ENCODE results near the gene ZNRD2.

ZNRD2 gene

GRCh38 chr11:65588199-65589054, 18.1 kb downstream of the ZNRD2 start:
- peak overlapping the region; percentile 14; the same call in 1 of the 2 replicates for H3K4me3 ChIP-seq (ENCODE audit: low read length)
- TF ChIP-seq ZNF274 (IDR thresholded peaks at IDR 0.05; ENCODE audit: low read depth, low read length) = no peak

- no peak overlapping the region for H3K4me3 ChIP-seq (ENCODE audit: low read length)
- no peak for TF ChIP-seq ZNF274 (IDR thresholded peaks at IDR 0.05; ENCODE audit: low read depth, low read length)
Observed at GRCh38 chr11:65589444-65590239, 19.4 kb downstream of the ZNRD2 start.

GRCh38 chr11:65590240-65590738, 20.0 kb downstream of the ZNRD2 start:
- TF ChIP-seq ZNF274 (IDR thresholded peaks at IDR 0.05; ENCODE audit: low read depth, low read length) = no peak
- no peak overlapping the region for H3K4me3 ChIP-seq (ENCODE audit: low read length)

GRCh38 chr11:65591939-65592857, 21.9 kb downstream of the ZNRD2 start:
- no peak overlapping the region for H3K4me3 ChIP-seq (ENCODE audit: low read length)
- TF ChIP-seq ZNF274 (IDR thresholded peaks at IDR 0.05; ENCODE audit: low read depth, low read length) = no peak

GRCh38 chr11:65592858-65593517, 22.7 kb downstream of the ZNRD2 start:
- H3K4me3 ChIP-seq (ENCODE audit: low read length) = no peak overlapping the region

GRCh38 chr11:65593518-65594414, 23.5 kb downstream of the ZNRD2 start:
- TF ChIP-seq ZNF274 (IDR thresholded peaks at IDR 0.05; ENCODE audit: low read depth, low read length) = no peak
- H3K4me3 ChIP-seq (ENCODE audit: low read length) = no peak overlapping the region

More at GRCh38 chr11:65592858-65593517, 22.7 kb downstream of the ZNRD2 start:
- TF ChIP-seq ZNF274 (IDR thresholded peaks at IDR 0.05; ENCODE audit: low read depth, low read length) = no peak

GRCh38 chr11:65595131-65595530, 24.9 kb downstream of the ZNRD2 start:
- H3K4me3 ChIP-seq (ENCODE audit: low read length) = no peak overlapping the region

GRCh38 chr11:65595543-65596281, 25.4 kb downstream of the ZNRD2 start, which contains the start of gene KCNK7:
KCNK7 (minus strand) TSS chr11:65595800; CDS start chr11:65595772, 28 bp downstream.
- no peak for TF ChIP-seq ZNF274 (IDR thresholded peaks at IDR 0.05; ENCODE audit: low read depth, low read length)
- no peak within 1 kb of the TSS for H3K4me3 ChIP-seq (ENCODE audit: low read length)

More at GRCh38 chr11:65595131-65595530, 24.9 kb downstream of the ZNRD2 start:
- TF ChIP-seq ZNF274 (IDR thresholded peaks at IDR 0.05; ENCODE audit: low read depth, low read length) = no peak

- no peak for TF ChIP-seq ZNF274 (IDR thresholded peaks at IDR 0.05; ENCODE audit: low read depth, low read length)
- H3K4me3 ChIP-seq (ENCODE audit: low read length) = no peak overlapping the region
Observed at GRCh38 chr11:65596520-65596919, 26.2 kb downstream of the ZNRD2 start.

- TF ChIP-seq ZNF274 (IDR thresholded peaks at IDR 0.05; ENCODE audit: low read depth, low read length) = no peak
- no peak overlapping the region for H3K4me3 ChIP-seq (ENCODE audit: low read length)
Observed at GRCh38 chr11:65598258-65598699, 28.0 kb downstream of the ZNRD2 start.

- TF ChIP-seq ZNF274 (IDR thresholded peaks at IDR 0.05; ENCODE audit: low read depth, low read length) = no peak
- H3K4me3 ChIP-seq (ENCODE audit: low read length) = no peak overlapping the region
Observed at GRCh38 chr11:65599216-65599954, 29.1 kb downstream of the ZNRD2 start.
